GM12865 (cell line): ENCODE data around the gene HS6ST3.

Source experiments
- DNase-seq: peaks from one replicate; pipeline ENCODE4 v3.0.0; 2010; ENCODE audit warnings: low read depth
- H3K4me3 ChIP-seq: 2 replicates; pipeline ENCODE4 v1.5.1; 2011; ENCODE audit warnings: mild to moderate bottlenecking, low read depth, low read length, control low read depth
- CTCF ChIP-seq: IDR thresholded peaks from 2 replicates; pipeline ENCODE4 v1.5.1; 2011; ENCODE audit warnings: low read length, control low read depth, low read depth, inconsistent platforms; ENCODE audit not compliant: insufficient read depth; ENCODE audit errors: missing control alignments

HS6ST3 gene

GRCh38 chr13:96700657-96701056, 610.8 kb downstream of the HS6ST3 start:
- DNase-seq, result no peak
- no peak overlapping the region for H3K4me3 ChIP-seq
- no peak for TF ChIP-seq CTCF

GRCh38 chr13:96707146-96707545, 617.2 kb downstream of the HS6ST3 start:
- TF ChIP-seq CTCF, result no peak
- H3K4me3 ChIP-seq, result no peak overlapping the region
- DNase-seq, result no peak

GRCh38 chr13:96710166-96710862, 620.4 kb downstream of the HS6ST3 start:
- DNase-seq, result no peak
- no peak for TF ChIP-seq CTCF
- H3K4me3 ChIP-seq, result no peak overlapping the region

- TF ChIP-seq CTCF, result no peak
- no peak overlapping the region for H3K4me3 ChIP-seq
- no peak for DNase-seq
These were observed 630.5 kb downstream of the HS6ST3 start for GRCh38 chr13:96720446-96720845.

GRCh38 chr13:96726651-96727050, 636.7 kb downstream of the HS6ST3 start:
- H3K4me3 ChIP-seq, result no peak overlapping the region
- DNase-seq, result no peak
- TF ChIP-seq CTCF, result no peak

- TF ChIP-seq CTCF, result no peak
- no peak for DNase-seq
- no peak overlapping the region for H3K4me3 ChIP-seq
These were observed 638.6 kb downstream of the HS6ST3 start for GRCh38 chr13:96728463-96728862.

GRCh38 chr13:96730676-96731075, 640.8 kb downstream of the HS6ST3 start:
- no peak for TF ChIP-seq CTCF
- no peak overlapping the region for H3K4me3 ChIP-seq
- no peak for DNase-seq
